H9 (cell line): ENCODE data around the gene NINJ1. TPM values are rescaled to one million over a fixed set of nuclear protein-coding genes. Genes with fewer than 3 reads are reported as not detected.

Experiments
- DNase-seq: peaks from one replicate; pipeline ENCODE4 v3.0.0-alpha.2; 2017
- H2AFZ ChIP-seq: one replicate; pipeline ENCODE4 v1.6.1; 2013; ENCODE audit warnings: mild to moderate bottlenecking, low read length, control low read depth, moderate library complexity
- H2AK5ac ChIP-seq: 2 replicates; pipeline ENCODE4 v1.6.1; 2013; ENCODE audit warnings: low read length, control low read depth, mixed read lengths; ENCODE audit not compliant: insufficient read length
- H2BK120ac ChIP-seq: one replicate; pipeline ENCODE4 v1.6.1; 2013; ENCODE audit warnings: low read depth, mild to moderate bottlenecking, low read length, control low read depth, inconsistent platforms; ENCODE audit not compliant: poor library complexity, severe bottlenecking
- H2BK12ac ChIP-seq: 2 replicates; pipeline ENCODE4 v1.6.1; 2013; ENCODE audit warnings: low read length, control low read depth, mixed read lengths, low read depth; ENCODE audit not compliant: insufficient read length
- H2BK15ac ChIP-seq: 2 replicates; pipeline ENCODE4 v1.6.1; 2013; ENCODE audit warnings: low read depth, low read length, control low read depth
- H2BK20ac ChIP-seq: one replicate; pipeline ENCODE4 v1.6.1; 2013; ENCODE audit warnings: low read depth, mild to moderate bottlenecking, low read length, control low read depth, inconsistent platforms; ENCODE audit not compliant: poor library complexity, severe bottlenecking
- H2BK5ac ChIP-seq: 2 replicates; pipeline ENCODE4 v1.6.1; 2013; ENCODE audit warnings: low read length, control low read depth, mixed read lengths; ENCODE audit not compliant: insufficient read length
- H3K14ac ChIP-seq: 2 replicates; pipeline ENCODE4 v1.6.1; 2013; ENCODE audit warnings: low read length, control low read depth; ENCODE audit not compliant: insufficient read depth
- H3K18ac ChIP-seq: 2 replicates; pipeline ENCODE4 v1.6.1; 2013; ENCODE audit warnings: low read depth, mild to moderate bottlenecking, mixed read lengths, low read length, control low read depth; ENCODE audit not compliant: insufficient read length
- H3K23ac ChIP-seq: 2 replicates; pipeline ENCODE4 v1.6.1; 2013; ENCODE audit warnings: low read length, control low read depth, mixed read lengths, low read depth; ENCODE audit not compliant: insufficient read length
- H3K23me2 ChIP-seq: 2 replicates; pipeline ENCODE4 v1.6.1; 2013; ENCODE audit warnings: low read depth, mild to moderate bottlenecking, mixed read lengths, low read length, control low read depth; ENCODE audit not compliant: insufficient read length, poor library complexity, severe bottlenecking
- H3K27ac ChIP-seq: 2 replicates; pipeline ENCODE4 v1.5.1; 2013; ENCODE audit warnings: low read length, control low read depth, mixed read lengths, low read depth; ENCODE audit not compliant: insufficient read length
- H3K27me3 ChIP-seq: 2 replicates; pipeline ENCODE4 v1.6.1; 2013; ENCODE audit warnings: low read length, control low read depth, inconsistent platforms; ENCODE audit not compliant: insufficient read depth
- H3K4ac ChIP-seq: 2 replicates; pipeline ENCODE4 v1.6.1; 2013; ENCODE audit warnings: low read depth, mild to moderate bottlenecking, control low read depth, inconsistent platforms, low read length, moderate library complexity
- H3K4me1 ChIP-seq: 2 replicates; pipeline ENCODE4 v1.6.1; 2013; ENCODE audit warnings: low read length, control low read depth, inconsistent platforms; ENCODE audit not compliant: insufficient read depth
- H3K4me2 ChIP-seq: 2 replicates; pipeline ENCODE4 v1.6.1; 2013; ENCODE audit warnings: low read length, control low read depth, mixed read lengths; ENCODE audit not compliant: insufficient read length, insufficient read depth
- H3K56ac ChIP-seq: 2 replicates; pipeline ENCODE4 v1.6.1; 2013; ENCODE audit warnings: low read depth, mild to moderate bottlenecking, mixed read lengths, low read length, control low read depth; ENCODE audit not compliant: insufficient read length
- H3K79me1 ChIP-seq: 2 replicates; pipeline ENCODE4 v1.6.1; 2013; ENCODE audit warnings: low read depth, mild to moderate bottlenecking, moderate library complexity, low read length, control low read depth, inconsistent platforms; ENCODE audit not compliant: insufficient read depth, poor library complexity, severe bottlenecking
- H3K79me2 ChIP-seq: 2 replicates; pipeline ENCODE4 v1.6.1; 2013; ENCODE audit warnings: low read length, control low read depth, inconsistent platforms; ENCODE audit not compliant: insufficient read depth
- H3K9ac ChIP-seq: 2 replicates; pipeline ENCODE4 v1.6.1; 2013; ENCODE audit warnings: low read length, control low read depth, mixed read lengths; ENCODE audit not compliant: insufficient read length; ENCODE audit errors: extremely low read depth
- H3K9me3 ChIP-seq: one replicate; pipeline ENCODE4 v1.6.1; 2013; ENCODE audit warnings: low read depth, low read length, inconsistent platforms; ENCODE audit not compliant: control insufficient read depth
- H3T11ph ChIP-seq: one replicate; pipeline ENCODE4 v1.6.1; 2013; ENCODE audit warnings: mild to moderate bottlenecking, low read length, control low read depth, inconsistent platforms
- H4K20me1 ChIP-seq: one replicate; pipeline ENCODE4 v1.6.1; 2013; ENCODE audit not compliant: control insufficient read depth, insufficient read length, insufficient read depth
- H4K5ac ChIP-seq: 2 replicates; pipeline ENCODE4 v1.6.1; 2013; ENCODE audit warnings: low read depth, mild to moderate bottlenecking, mixed read lengths, low read length, control low read depth; ENCODE audit not compliant: insufficient read length
- H4K8ac ChIP-seq: replicated peaks from 2 replicates; pipeline ENCODE4 v1.6.1; 2013; ENCODE audit warnings: low read length, control low read depth, mixed read lengths, low read depth; ENCODE audit not compliant: insufficient read length
- H4K91ac ChIP-seq: 2 replicates; pipeline ENCODE4 v1.6.1; 2013; ENCODE audit warnings: low read depth, mild to moderate bottlenecking, moderate library complexity, mixed read lengths, low read length, control low read depth; ENCODE audit not compliant: insufficient read length
- H3K27ac Mint-ChIP-seq, 3 experiments: 2 replicates in 2 of 3; 3 replicates in 1 of 3; pipeline ENCODE4 v1.8.0; 2020 to 2021; ENCODE audit warnings: mixed read lengths in 3 of 3, mild to moderate bottlenecking in 1 of 3, moderate library complexity in 1 of 3
- H3K27me3 Mint-ChIP-seq: 2 replicates; pipeline ENCODE4 v1.8.0; 2021; ENCODE audit warnings: low read depth, mild to moderate bottlenecking, moderate library complexity, mixed read lengths
- H3K36me3 Mint-ChIP-seq, 3 experiments: 2 replicates in 2 of 3; 3 replicates in 1 of 3; pipeline ENCODE4 v1.8.0; 2020 to 2021; ENCODE audit warnings: low read depth in 3 of 3, mixed read lengths in 3 of 3; ENCODE audit not compliant: insufficient read depth in 1 of 3
- H3K4me1 Mint-ChIP-seq, 2 experiments: 2 replicates each; pipeline ENCODE4 v1.8.0; 2020; ENCODE audit warnings: mixed read lengths in 2 of 2
- H3K4me3 Mint-ChIP-seq, 2 experiments: 2 replicates in 1 of 2; 3 replicates in 1 of 2; pipeline ENCODE4 v1.8.0; 2020 to 2021; ENCODE audit warnings: mild to moderate bottlenecking in 2 of 2, mixed read lengths in 2 of 2, moderate library complexity in 1 of 2
- H3K9me3 Mint-ChIP-seq, 2 experiments: 2 replicates in 1 of 2; 3 replicates in 1 of 2; pipeline ENCODE4 v1.8.0; 2020; ENCODE audit warnings: mild to moderate bottlenecking in 2 of 2, mixed read lengths in 2 of 2, moderate library complexity in 1 of 2
- CTCF ChIP-seq: fragments of 200-600 bp; sonication (generic); conservative IDR thresholded peaks from 3 replicates; pipeline ENCODE4 v1.8.0; 2021; ENCODE audit warnings: antibody characterized with exemption, mild to moderate bottlenecking
- WGBS: extraction: QIAGEN DNeasy Blood & Tissue Kit; methylation state at CpG from one replicate; pipeline ENCODE4 v1.1.7; 2013; ENCODE audit warnings: missing lambda C conversion rate, low lambda C conversion rate, mixed read lengths; ENCODE audit not compliant: insufficient read length; ENCODE audit errors: extremely low coverage; 5-methylcytosine and 5-hydroxymethylcytosine counted together
- total RNA-seq: library from RNA; stranded (reverse); gene quantifications from 2 replicates; pipeline ENCODE4 v1.2.1, GENCODE V29; 2021

The NINJ1 gene
- total RNA-seq, 1 experiment from 2014 or later = 28.9 TPM

- H4K20me1 ChIP-seq = no peaks in the 10 kb centered on the region
These were observed 33.8 kb downstream of the NINJ1 start for GRCh38 chr9:93100276-93100636.

More at GRCh38 chr9:93100276-93100636, 33.8 kb downstream of the NINJ1 start:
- no peak overlapping the region for H2AFZ ChIP-seq
- H3K79me1 ChIP-seq = no peaks in the 10 kb centered on the region
- H2BK120ac ChIP-seq = no peak overlapping the region
- TF ChIP-seq CTCF = no peak
- no peak overlapping the region for H3K27ac ChIP-seq
- Mint-ChIP-seq H3K9me3 (peaks cover 4 to 9% of the 10 kb centered on the region in 2 experiments; a peak in 4 of 5 replicates), H3K27me3 (peaks cover 2% of the 10 kb centered on the region), H3K4me3 (no peak overlapping the region), H3K27ac (no peak overlapping the region), H3K36me3 (peaks cover 5 to 6% (median 5%) of the 10 kb centered on the region in 3 experiments; a peak in 5 of 7 replicates), H3K4me1 (peaks cover 7 to 10% of the 10 kb centered on the region in 2 experiments)
- H3K9ac ChIP-seq = no peak overlapping the region
- no peaks in the 10 kb centered on the region for H3K9me3 ChIP-seq
- H2BK15ac ChIP-seq = no peak overlapping the region
- no peaks in the 10 kb centered on the region for H3K27me3 ChIP-seq
- no peak overlapping the region for H3K56ac ChIP-seq
- no CpG with 5 or more reads among the region's 8 CpGs for WGBS
- no peak overlapping the region for H3K4me2 ChIP-seq
- H2AK5ac ChIP-seq = no peak overlapping the region
- H2BK20ac ChIP-seq = no peak overlapping the region
- no peak overlapping the region for H3K23ac ChIP-seq
- DNase-seq = no peak
- no peak overlapping the region for H3K14ac ChIP-seq
- H2BK5ac ChIP-seq = no peak overlapping the region
- H3T11ph ChIP-seq = no peak overlapping the region
- no peak overlapping the region for H4K91ac ChIP-seq
- H3K23me2 ChIP-seq = peaks cover 6% of the 10 kb centered on the region
- no peak overlapping the region for H4K5ac ChIP-seq
- H4K8ac ChIP-seq = no peak overlapping the region
- no peak overlapping the region for H3K18ac ChIP-seq
- no peak overlapping the region for H2BK12ac ChIP-seq
- H3K79me2 ChIP-seq = no peaks in the 10 kb centered on the region; the same call in 1 of the 2 replicates
- no peaks in the 10 kb centered on the region; the same call in 1 of the 2 replicates for H3K4me1 ChIP-seq
- H3K4ac ChIP-seq = no peak overlapping the region
